H1 (cell line): Measurements from ENCODE around the gene KRTAP3-2.

Experiments
- ASH2L ChIP-seq: fragments of 200-600, 300-600 bp; sonication (generic); IDR thresholded peaks from one replicate; pipeline ENCODE4 v1.7.1; 2017; ENCODE audit warnings: low read length
- EZH2 ChIP-seq: fragments of 200-600 bp; sonication (generic); IDR thresholded peaks from 2 replicates; pipeline ENCODE4 v1.7.1; 2012; ENCODE audit warnings: low read depth, mild to moderate bottlenecking, moderate library complexity, low read length, inconsistent platforms; ENCODE audit not compliant: severe bottlenecking
- HDAC2 ChIP-seq, 2 experiments: fragments of 300-600 bp in 1 of 2; sonication (generic) in 1 of 2; IDR thresholded peaks; 2 replicates each; pipeline ENCODE4 v1.6.1; 2011 to 2012; ENCODE audit warnings: low read depth in 2 of 2, low read length in 2 of 2, mild to moderate bottlenecking in 2 of 2, moderate library complexity in 2 of 2, borderline replicate concordance in 1 of 2, inconsistent platforms in 1 of 2
- TF ChIP-seq, protein P1 (sequence below), 3 experiments: IDR thresholded peaks; 1 replicate in 2 of 3; 2 replicates in 1 of 3; pipeline versions ENCODE4 v1.5.1 to v1.6.1; 2011; ENCODE audit warnings: low read length in 3 of 3, mild to moderate bottlenecking in 3 of 3, inconsistent platforms in 2 of 3, low read depth in 1 of 3, moderate library complexity in 1 of 3; ENCODE audit not compliant: insufficient read depth in 1 of 3; ENCODE audit errors: control extremely low read depth in 1 of 3

DNA sequence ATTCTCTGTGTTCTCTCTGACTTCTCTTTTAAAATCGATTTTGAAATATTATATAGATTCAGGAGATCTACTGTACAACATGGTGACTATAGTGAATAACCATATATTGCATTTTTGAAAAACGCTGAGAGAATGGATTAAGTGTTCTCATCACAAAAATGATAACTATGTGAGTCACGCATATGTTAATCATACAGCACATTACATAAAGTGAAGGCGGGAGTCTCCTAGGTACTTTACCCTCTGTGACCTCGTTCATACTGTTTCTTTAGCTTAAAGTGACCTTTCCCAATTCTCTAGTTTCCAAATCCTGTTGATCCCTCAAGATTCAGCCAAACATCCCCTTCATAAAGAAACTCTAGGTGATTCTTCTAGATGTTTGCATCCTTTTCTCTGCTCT is 3.1 kb upstream of the KRTAP3-2 start:
- TF ChIP-seq, protein P1, sequence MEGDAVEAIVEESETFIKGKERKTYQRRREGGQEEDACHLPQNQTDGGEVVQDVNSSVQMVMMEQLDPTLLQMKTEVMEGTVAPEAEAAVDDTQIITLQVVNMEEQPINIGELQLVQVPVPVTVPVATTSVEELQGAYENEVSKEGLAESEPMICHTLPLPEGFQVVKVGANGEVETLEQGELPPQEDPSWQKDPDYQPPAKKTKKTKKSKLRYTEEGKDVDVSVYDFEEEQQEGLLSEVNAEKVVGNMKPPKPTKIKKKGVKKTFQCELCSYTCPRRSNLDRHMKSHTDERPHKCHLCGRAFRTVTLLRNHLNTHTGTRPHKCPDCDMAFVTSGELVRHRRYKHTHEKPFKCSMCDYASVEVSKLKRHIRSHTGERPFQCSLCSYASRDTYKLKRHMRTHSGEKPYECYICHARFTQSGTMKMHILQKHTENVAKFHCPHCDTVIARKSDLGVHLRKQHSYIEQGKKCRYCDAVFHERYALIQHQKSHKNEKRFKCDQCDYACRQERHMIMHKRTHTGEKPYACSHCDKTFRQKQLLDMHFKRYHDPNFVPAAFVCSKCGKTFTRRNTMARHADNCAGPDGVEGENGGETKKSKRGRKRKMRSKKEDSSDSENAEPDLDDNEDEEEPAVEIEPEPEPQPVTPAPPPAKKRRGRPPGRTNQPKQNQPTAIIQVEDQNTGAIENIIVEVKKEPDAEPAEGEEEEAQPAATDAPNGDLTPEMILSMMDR (IDR thresholded peaks at IDR 0.05; ENCODE audit: control extremely low read depth in 1 of 3, insufficient read depth in 1 of 3, low read depth in 1 of 3, low read length in 3 of 3): no peak
- TF ChIP-seq ASH2L (no peak), EZH2 (no peak), HDAC2 (IDR thresholded peaks at IDR 0.05; ENCODE audit: borderline replicate concordance in 1 of 2, low read depth in 2 of 2, low read length in 2 of 2) (no peak)
